CD14-positive monocyte (primary cell): Measurements from ENCODE around the gene NEBL. TPM values are rescaled to one million over a fixed set of nuclear protein-coding genes. Genes with fewer than 3 reads are reported as not detected.

Experiments used
- DNase-seq, 3 donors: peaks; one replicate each; pipeline ENCODE4 v3.0.0-alpha.2; 2011 to 2022
- H2AFZ ChIP-seq: 2 replicates; pipeline ENCODE4 v1.6.0; 2012; ENCODE audit warnings: mild to moderate bottlenecking, low read depth, low read length, inconsistent platforms; ENCODE audit not compliant: insufficient read depth, poor library complexity, severe bottlenecking
- H3K27ac ChIP-seq, 2 donors: 1 replicate in 1 of 2; 2 replicates in 1 of 2; pipeline ENCODE4 v1.5.1; 2012 to 2013; ENCODE audit warnings: low read length in 2 of 2, control low read depth in 1 of 2, inconsistent platforms in 1 of 2, low read depth in 1 of 2, mild to moderate bottlenecking in 1 of 2
- H3K27me3 ChIP-seq, 2 donors: one replicate each; pipeline versions ENCODE4 v1.6.0 to v1.6.1; 2011 to 2013; ENCODE audit warnings: low read length in 2 of 2; ENCODE audit not compliant: control insufficient read depth in 2 of 2, insufficient read depth in 2 of 2
- H3K36me3 ChIP-seq, 2 donors: replicated peaks in 1 of 2; 1 replicate in 1 of 2; 2 replicates in 1 of 2; pipeline versions ENCODE4 v1.5.1 to v1.6.1; 2012 to 2013; ENCODE audit warnings: low read length in 2 of 2, control low read depth in 1 of 2, inconsistent platforms in 1 of 2, mild to moderate bottlenecking in 1 of 2; ENCODE audit not compliant: insufficient read depth in 2 of 2, control insufficient read depth in 1 of 2
- H3K4me1 ChIP-seq, 2 donors: 1 replicate in 1 of 2; 2 replicates in 1 of 2; pipeline versions ENCODE4 v1.5.1 to v1.6.1; 2012 to 2013; ENCODE audit warnings: low read length in 2 of 2, control low read depth in 1 of 2, inconsistent platforms in 1 of 2, mild to moderate bottlenecking in 1 of 2, moderate library complexity in 1 of 2; ENCODE audit not compliant: insufficient read depth in 2 of 2, control insufficient read depth in 1 of 2
- H3K4me2 ChIP-seq: replicated peaks from 2 replicates; pipeline ENCODE3; 2012; ENCODE audit warnings: low read length, moderate library complexity, mild to moderate bottlenecking; ENCODE audit not compliant: poor library complexity, severe bottlenecking; ENCODE audit errors: extremely low read depth
- H3K4me3 ChIP-seq, 3 experiments: fragments of 200-600 bp in 1 of 3; sonication (generic) in 1 of 3; replicated peaks in 1 of 3; 1 replicate in 2 of 3; 2 replicates in 1 of 3; pipeline ENCODE4 v1.5.1; 2011 to 2013; ENCODE audit warnings: low read length in 3 of 3, mild to moderate bottlenecking in 3 of 3, control low read depth in 2 of 3, low read depth in 2 of 3, inconsistent platforms in 1 of 3, moderate library complexity in 1 of 3
- H3K79me2 ChIP-seq: 2 replicates; pipeline ENCODE4 v1.6.0; 2012; ENCODE audit warnings: mild to moderate bottlenecking, control low read depth, inconsistent platforms, low read length, moderate library complexity; ENCODE audit not compliant: insufficient read depth
- H3K9ac ChIP-seq: 2 replicates; pipeline ENCODE4 v1.6.0; 2017; ENCODE audit warnings: low read length, mild to moderate bottlenecking; ENCODE audit not compliant: insufficient read depth, poor library complexity, severe bottlenecking
- H3K9me3 ChIP-seq, 2 donors: replicated peaks in 1 of 2; 1 replicate in 1 of 2; 2 replicates in 1 of 2; pipeline versions ENCODE4 v1.5.1 to v1.6.1; 2012 to 2013; ENCODE audit warnings: low read length in 2 of 2, control low read depth in 1 of 2; ENCODE audit not compliant: control insufficient read depth in 1 of 2, insufficient read depth in 1 of 2
- H4K20me1 ChIP-seq: 2 replicates; pipeline ENCODE4 v1.6.0; 2012; ENCODE audit warnings: mild to moderate bottlenecking, low read length, control low read depth, moderate library complexity; ENCODE audit not compliant: insufficient read depth
- H3K27ac Mint-ChIP-seq, 7 donors: one replicate each; pipeline ENCODE4 v1.8.0; 2020; ENCODE audit warnings: mild to moderate bottlenecking in 7 of 7, mixed read lengths in 7 of 7, moderate library complexity in 6 of 7, inconsistent platforms in 2 of 7
- H3K27me3 Mint-ChIP-seq, 3 donors: one replicate each; pipeline ENCODE4 v1.8.0; 2021 to 2022; ENCODE audit warnings: low read depth in 3 of 3, mild to moderate bottlenecking in 3 of 3, mixed read lengths in 3 of 3, moderate library complexity in 3 of 3, inconsistent platforms in 1 of 3
- H3K36me3 Mint-ChIP-seq, 2 donors: one replicate each; pipeline ENCODE4 v1.8.0; 2020; ENCODE audit warnings: mixed read lengths in 2 of 2, inconsistent platforms in 1 of 2, mild to moderate bottlenecking in 1 of 2
- H3K4me1 Mint-ChIP-seq: one replicate; pipeline ENCODE4 v1.8.0; 2020; ENCODE audit warnings: mild to moderate bottlenecking, mixed read lengths
- H3K4me3 Mint-ChIP-seq, 2 donors: one replicate each; pipeline ENCODE4 v1.8.0; 2020; ENCODE audit warnings: mild to moderate bottlenecking in 2 of 2, mixed read lengths in 2 of 2, moderate library complexity in 1 of 2
- H3K9me3 Mint-ChIP-seq, 7 donors: one replicate each; pipeline ENCODE4 v1.8.0; 2020 to 2022; ENCODE audit warnings: mixed read lengths in 7 of 7, mild to moderate bottlenecking in 6 of 7, moderate library complexity in 6 of 7, inconsistent platforms in 2 of 7
- CTCF ChIP-seq: fragments of 200-600 bp; IDR thresholded peaks from one replicate; pipeline ENCODE4 v1.8.0; 2022; ENCODE audit warnings: antibody characterized with exemption, mild to moderate bottlenecking
- WGBS: methylation state at CpG from one replicate; pipeline ENCODE4 v1.1.5; 2013; ENCODE audit warnings: missing lambda C conversion rate; ENCODE audit not compliant: insufficient coverage; 5-methylcytosine and 5-hydroxymethylcytosine counted together
- intact Hi-C, 2 donors: fragments of 100-400 bp; cut with micrococcal nuclease; formaldehyde crosslinking; loops; one replicate each; pipeline versions ENCODE4 v1.15.0 to v1.15.1; 2023
- polyA plus RNA-seq, 3 donors: library from polyadenylated mRNA; depleted of rRNA in 1 of 3; unstranded in 2 of 3; stranded (reverse) in 1 of 3; fragments of 300-500 nt in 2 of 3; fragments of >200 nt in 1 of 3; fragmentation: Illumina TruSeq in 2 of 3; gene quantifications; 1 replicate in 2 of 3; 2 replicates in 1 of 3; pipeline ENCODE4 v1.2.3, GENCODE V29; 2012 to 2021

NEBL gene
- polyA plus RNA-seq, 3 donors = 9.7 TPM; not detected in 2

GRCh38 chr10:20883552-20883951 is 13.6 kb downstream of the NEBL start:
- Histone ChIP-seq H3K9ac (no peak overlapping the region), H3K36me3 (no peaks in the 10 kb centered on the region), H3K79me2 (no peaks in the 10 kb centered on the region), H3K4me1 (no peaks in the 10 kb centered on the region), H3K9me3 (no peaks in the 10 kb centered on the region), H3K4me2 (no peak overlapping the region), H4K20me1 (no peaks in the 10 kb centered on the region), H3K27ac (no peak overlapping the region), H3K4me3 (no peak overlapping the region), H3K27me3 (no peaks in the 10 kb centered on the region), H2AFZ (no peak overlapping the region)
- Mint-ChIP-seq H3K27ac (no peak overlapping the region), H3K4me1 (no peaks in the 10 kb centered on the region), H3K4me3 (no peak overlapping the region), H3K9me3 (peaks cover 0 to 2% (median 0%) of the 10 kb centered on the region in 7 donors), H3K27me3 (peaks cover 1 to 6% (median 4%) of the 10 kb centered on the region in 3 donors), H3K36me3 (no peaks in the 10 kb centered on the region)
- no peak for DNase-seq
- no peak for TF ChIP-seq CTCF
- intact Hi-C loops = no loop called here
- WGBS = no CpG with 5 or more reads among the region's 2 CpGs

- Mint-ChIP-seq H3K36me3 (no peaks in the 10 kb centered on the region), H3K4me3 (no peak overlapping the region), H3K9me3 (peaks cover 0 to 2% (median 0%) of the 10 kb centered on the region in 7 donors), H3K27ac (no peak overlapping the region), H3K27me3 (peaks cover 1 to 6% (median 4%) of the 10 kb centered on the region in 3 donors), H3K4me1 (no peaks in the 10 kb centered on the region)
- TF ChIP-seq CTCF = no peak
- no peak overlapping the region for H3K4me3 ChIP-seq
- DNase-seq = no peak
- no peak overlapping the region for H3K27ac ChIP-seq
- H2AFZ ChIP-seq = no peak overlapping the region
- H3K36me3 ChIP-seq = no peaks in the 10 kb centered on the region
- no peak overlapping the region for H3K4me2 ChIP-seq
- intact Hi-C loops = no loop called here
- no peaks in the 10 kb centered on the region for H3K4me1 ChIP-seq
- no peak overlapping the region for H3K9ac ChIP-seq
- WGBS = 50% methylated on average over 2 of the region's 2 CpGs
- no peaks in the 10 kb centered on the region for H3K79me2 ChIP-seq
- no peaks in the 10 kb centered on the region for H4K20me1 ChIP-seq
- no peaks in the 10 kb centered on the region for H3K9me3 ChIP-seq
- H3K27me3 ChIP-seq = no peaks in the 10 kb centered on the region
Observed at GRCh38 chr10:20882091-20882490, 15.0 kb downstream of the NEBL start.
